SK-N-DZ (cell line): Measurements from ENCODE around the gene MRM1.

ENCODE experiments used
- DNase-seq: peaks from one replicate; pipeline ENCODE4 v3.0.0-alpha.2; 2015; ENCODE audit warnings: low spot score

Gene MRM1

DNA sequence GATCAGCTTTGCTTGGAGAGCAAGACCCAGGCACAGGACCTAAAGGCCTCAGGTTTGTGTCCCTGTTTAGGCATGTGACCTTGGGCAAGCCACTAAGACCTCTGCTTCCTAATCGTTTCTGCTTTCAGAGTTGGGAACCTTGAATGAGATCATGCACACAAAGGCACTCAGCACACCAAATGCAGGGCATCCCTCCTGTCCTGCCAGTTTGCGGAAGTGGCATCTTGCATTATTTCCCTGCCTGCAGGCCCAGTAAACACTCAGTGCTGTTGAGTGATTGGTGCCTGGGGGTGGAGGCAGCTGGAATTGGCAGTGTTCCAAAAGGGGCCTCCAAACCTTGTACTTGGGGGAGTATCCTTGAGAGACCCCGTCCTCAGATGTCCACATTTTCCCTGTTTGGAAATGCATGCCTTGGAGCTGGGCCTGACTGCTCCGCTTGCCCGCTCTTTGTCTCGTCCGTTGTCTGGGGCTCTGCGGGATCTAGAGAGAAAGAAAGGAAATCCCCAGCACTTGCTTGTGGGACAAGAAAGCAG lies 28.7 kb downstream of the MRM1 start:
- no peak for DNase-seq

DNA sequence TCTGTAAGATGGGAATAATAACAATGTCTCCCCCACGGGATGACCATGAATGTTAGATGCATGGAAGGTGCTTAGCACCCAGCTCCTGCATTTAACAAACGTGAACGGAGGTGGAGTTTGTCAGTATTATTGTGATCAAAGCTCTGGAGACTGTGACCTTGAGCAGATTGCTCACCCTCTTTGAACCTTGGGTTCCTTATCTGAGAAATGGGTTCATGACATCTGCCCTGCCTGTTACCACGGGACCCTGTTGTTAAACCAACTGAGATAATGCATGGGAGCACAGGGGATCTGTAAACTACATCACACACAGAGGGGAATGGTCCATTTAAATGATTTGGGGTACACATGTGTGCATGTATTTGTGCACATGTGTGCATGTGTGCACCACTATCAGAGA lies 29.6 kb downstream of the MRM1 start:
- DNase-seq: no peak

- DNase-seq: no peak
Measured at GRCh38 chr17:36632916-36633771, 31.8 kb downstream of the MRM1 start.

GRCh38 chr17:36640346-36640745 lies 39.0 kb downstream of the MRM1 start:
- no peak for DNase-seq

GRCh38 chr17:36640836-36641235 lies 39.5 kb downstream of the MRM1 start:
- no peak for DNase-seq

- DNase-seq: no peak
Measured at GRCh38 chr17:36641331-36641876, 40.0 kb downstream of the MRM1 start.

DNA sequence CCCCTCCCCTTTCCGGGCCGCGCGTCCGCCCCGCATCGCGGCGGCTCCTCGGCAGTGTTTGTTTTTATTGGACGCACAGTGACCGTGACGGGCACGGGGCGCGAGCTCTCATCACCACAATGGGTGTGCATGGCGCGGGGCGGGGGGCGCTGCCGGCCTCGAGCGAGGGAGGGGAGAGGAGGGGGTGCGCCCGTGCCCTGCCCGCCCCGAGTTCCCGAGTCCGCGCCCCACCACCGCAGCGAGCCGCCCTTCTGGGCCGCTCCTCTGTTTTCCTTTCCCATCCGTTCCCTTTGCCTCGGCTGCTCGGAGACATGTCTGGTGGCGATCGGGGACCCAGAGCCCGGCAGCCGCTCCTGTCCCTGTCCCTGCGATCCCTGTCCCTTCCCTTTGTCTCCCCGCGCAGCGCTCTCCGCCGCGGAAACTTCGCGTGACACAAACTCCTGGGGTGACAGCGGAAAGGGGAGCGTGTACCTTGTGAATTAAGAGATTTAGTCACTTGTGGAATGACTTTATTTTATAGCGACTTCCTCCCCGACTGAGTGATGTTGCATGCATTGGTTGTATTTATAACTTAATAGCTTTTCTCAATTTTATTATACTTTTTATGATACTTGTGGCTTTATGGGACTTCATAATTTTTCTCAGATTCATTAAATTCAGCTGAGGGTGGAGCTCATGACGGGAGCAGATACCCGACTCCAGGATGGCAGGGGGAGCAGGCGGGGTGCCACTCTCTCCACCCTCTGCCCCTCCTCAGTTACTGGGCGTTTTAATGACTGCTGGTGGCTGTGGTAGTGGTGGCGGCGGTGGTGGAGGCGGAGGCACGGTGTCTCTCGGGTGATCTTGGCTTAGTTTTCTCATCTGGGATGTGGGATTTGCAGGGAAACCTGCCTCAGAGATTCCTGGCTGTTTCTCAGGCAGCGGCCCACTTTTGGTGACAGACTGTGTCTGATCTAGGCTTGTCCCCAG lies 40.8 kb downstream of the MRM1 start:
- DNase-seq: no peak

GRCh38 chr17:36643086-36643685 lies 41.8 kb downstream of the MRM1 start:
- DNase-seq: no peak

- no peak for DNase-seq
Measured at GRCh38 chr17:36645422-36645821, 44.0 kb downstream of the MRM1 start.

DNA sequence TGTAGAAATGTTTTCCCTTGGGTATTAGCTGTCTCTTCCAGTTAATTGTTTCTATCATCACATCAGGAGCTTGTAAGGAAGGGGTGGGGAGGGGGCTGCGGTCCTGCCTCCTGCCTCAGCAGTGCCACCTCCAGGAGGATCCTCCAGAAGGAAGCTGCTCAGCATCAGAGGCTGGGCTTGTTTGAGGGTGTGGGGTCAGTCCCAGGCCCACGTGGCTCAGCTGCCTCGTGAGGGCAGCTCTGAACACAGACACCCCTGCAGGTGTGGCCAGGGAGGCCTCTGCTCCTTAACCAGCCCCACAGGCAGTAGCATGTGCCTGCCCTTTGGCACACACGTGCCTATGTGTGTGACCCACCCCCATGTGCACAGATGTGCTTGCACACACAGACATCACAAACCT lies 46.3 kb downstream of the MRM1 start:
- DNase-seq: peak; percentile 52

GRCh38 chr17:36650096-36650775 lies 48.9 kb downstream of the MRM1 start:
- no peak for DNase-seq

- DNase-seq: no peak
Measured at GRCh38 chr17:36653374-36653773, 52.0 kb downstream of the MRM1 start.

DNA sequence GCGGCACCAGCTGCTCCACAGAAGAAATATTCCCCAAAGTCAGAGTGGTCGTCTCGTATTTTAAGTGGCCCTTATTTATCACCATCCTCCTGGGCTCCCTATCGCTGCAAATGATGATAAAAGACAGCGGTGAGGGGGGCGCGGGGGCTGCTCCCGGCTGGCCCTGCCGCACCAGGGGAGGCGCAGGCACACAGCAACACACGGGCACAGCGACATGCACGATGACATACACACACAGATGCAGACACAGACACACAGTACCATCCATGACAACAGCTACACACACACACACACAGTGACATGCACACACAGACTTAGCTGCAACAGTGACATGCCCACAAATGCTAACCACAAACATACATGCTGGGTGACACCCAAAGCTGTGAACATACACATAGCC lies 52.5 kb downstream of the MRM1 start:
- DNase-seq: no peak

GRCh38 chr17:36655726-36656125 lies 54.3 kb downstream of the MRM1 start:
- no peak for DNase-seq

- no peak for DNase-seq
Measured at GRCh38 chr17:36657390-36657762, 56.0 kb downstream of the MRM1 start.

DNA sequence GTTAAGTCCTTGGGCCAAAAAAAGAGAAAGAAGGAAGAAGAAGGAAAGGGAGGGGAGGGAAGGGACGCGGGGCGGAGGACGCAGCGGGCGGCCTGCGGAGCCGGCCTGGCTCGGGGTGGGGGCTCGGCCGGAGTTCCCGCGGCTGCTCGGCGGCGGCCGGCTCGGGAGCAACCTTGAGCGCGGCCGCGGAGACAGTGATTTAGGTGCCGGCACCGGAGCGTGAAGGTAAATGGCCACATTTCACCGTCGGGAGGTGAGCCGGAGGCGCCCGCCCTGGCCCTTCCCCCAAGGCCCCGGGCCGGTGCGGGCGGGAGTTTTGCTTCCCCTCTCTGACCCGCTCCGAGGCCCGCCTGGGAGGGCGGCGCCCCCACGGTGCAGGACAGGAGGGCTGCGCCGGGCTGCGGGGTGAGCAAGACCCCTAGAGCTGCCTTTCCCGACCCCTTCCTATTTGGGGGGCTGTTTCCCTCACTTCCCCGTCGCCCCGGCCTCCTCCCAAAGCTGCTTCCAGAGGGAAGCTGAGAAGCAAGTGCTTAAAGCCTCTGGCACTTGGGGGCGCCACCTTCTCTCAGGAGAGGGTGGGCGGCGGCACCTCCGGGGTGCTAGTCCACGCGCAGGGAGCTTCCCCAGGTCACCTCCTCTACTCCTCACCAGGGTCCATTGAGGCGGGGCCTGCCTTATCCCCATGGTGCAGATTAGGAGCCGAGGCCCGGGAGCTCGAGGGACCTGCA lies 56.5 kb downstream of the MRM1 start:
- peak; percentile 50 for DNase-seq
